Activated T-helper 1 cell treated with anti-CD3 and anti-CD28 coated beads, Interleukin-2, amount 50 U/mL, for 16 hours (primary cell): Measurements from ENCODE around the gene SAP25.

Experiments used
- DNase-seq, 2 donors: peaks; one replicate each; pipeline ENCODE4 v3.0.0-alpha.2; 2020; ENCODE audit warnings: low read depth in 1 of 2, low spot score in 1 of 2

SAP25 gene

GRCh38 chr7:100573691-100574361 lies at the start of gene SAP25:
Gene SAP25, minus strand, starts transcription at chr7:100573900. Its CDS starts 158 bp downstream, at chr7:100573742.
- DNase-seq, result no peak

- DNase-seq, result no peak
These were observed 47.9 kb upstream of the SAP25 start for GRCh38 chr7:100621554-100621953.

- no peak for DNase-seq
These were observed 47.1 kb upstream of the SAP25 start for GRCh38 chr7:100620804-100621203.

- no peak for DNase-seq
These were observed 46.5 kb upstream of the SAP25 start for GRCh38 chr7:100620239-100620638.

GRCh38 chr7:100614308-100614861 lies 40.7 kb upstream of the SAP25 start:
- DNase-seq, result no peak

GRCh38 chr7:100613412-100614175 lies 39.9 kb upstream of the SAP25 start:
- DNase-seq, result no peak

GRCh38 chr7:100612730-100613390 lies 39.2 kb upstream of the SAP25 start:
- DNase-seq, result no peak

- peak; percentile 94 to 95 for DNase-seq
These were observed 38.5 kb upstream of the SAP25 start, which contains the start of gene MOSPD3 for GRCh38 chr7:100611983-100612729. Gene MOSPD3, plus strand, starts transcription at chr7:100612540. Its CDS starts 252 bp downstream, at chr7:100612792.

GRCh38 chr7:100609958-100610357 lies 36.3 kb upstream of the SAP25 start:
- DNase-seq, result no peak

GRCh38 chr7:100607111-100607510 lies 33.4 kb upstream of the SAP25 start:
- DNase-seq, result no peak

- DNase-seq, result no peak
These were observed 32.6 kb upstream of the SAP25 start for GRCh38 chr7:100606313-100606712.

GRCh38 chr7:100604976-100605911 lies 31.5 kb upstream of the SAP25 start:
- peak in 1 of 2 donors; percentile 16 for DNase-seq

GRCh38 chr7:100604028-100604975 lies 30.6 kb upstream of the SAP25 start:
- DNase-seq, result peak; percentile 44 to 62

GRCh38 chr7:100603726-100604027 lies 30.0 kb upstream of the SAP25 start:
- DNase-seq, result no peak

- DNase-seq, result no peak
These were observed 29.4 kb upstream of the SAP25 start for GRCh38 chr7:100602889-100603725.

- DNase-seq, result no peak
These were observed 27.0 kb upstream of the SAP25 start for GRCh38 chr7:100600730-100601038.

GRCh38 chr7:100599911-100600729 lies 26.4 kb upstream of the SAP25 start:
- no peak for DNase-seq
